ENCODE measurements around the gene ZNF304.

The ZNF304 gene

GRCh38 chr19:57350877-57351805 lies at the start of gene ZNF304:
Gene ZNF304, plus strand, starts transcription at chr19:57351271. Its CDS starts 394 bp downstream, at chr19:57351665.
- DNase-seq = peak; percentile 89 to 99 (median 97)
- intact Hi-C loops (cut with DNase I) = loop anchor here (5.0 kb wide), 1 partner anchor 34 kb away; no protein-coding TSS in a partner anchor

- intact Hi-C loops (cut with DNase I) = no loop called here
- peak in 5 of 42 donors; percentile 28 to 67 (median 36) for DNase-seq
These were observed 49.0 kb upstream of the ZNF304 start for GRCh38 chr19:57302020-57302465.

- no peak for DNase-seq
- intact Hi-C loops (cut with DNase I) = no loop called here
These were observed 48.2 kb upstream of the ZNF304 start for GRCh38 chr19:57302727-57303401.

- intact Hi-C loops (cut with DNase I) = no loop called here
- no peak for DNase-seq
These were observed 46.0 kb upstream of the ZNF304 start for GRCh38 chr19:57305056-57305455.

- intact Hi-C loops (cut with DNase I) = no loop called here
- DNase-seq = no peak
These were observed 42.6 kb upstream of the ZNF304 start for GRCh38 chr19:57308514-57308913.

- no peak for DNase-seq
- intact Hi-C loops (cut with DNase I) = no loop called here
These were observed 40.3 kb upstream of the ZNF304 start for GRCh38 chr19:57310792-57311191.

GRCh38 chr19:57314146-57314545 lies 36.9 kb upstream of the ZNF304 start:
- no peak for DNase-seq
- intact Hi-C loops (cut with DNase I) = no loop called here

GRCh38 chr19:57317503-57317902 lies 33.6 kb upstream of the ZNF304 start:
- intact Hi-C loops (cut with DNase I) = loop anchor here (5.0 kb wide), 1 partner anchor 35 kb away; the partner anchor contains the start of gene ZNF304

GRCh38 chr19:57319869-57320179 lies 31.2 kb upstream of the ZNF304 start:
- intact Hi-C loops (cut with DNase I) = loop anchor here (5.0 kb wide), 2 partner anchors 32 to 42 kb away; partner anchors contain the start of genes TRAPPC2B, ZNF304 and ZNF547
- DNase-seq = no peak

More at GRCh38 chr19:57317503-57317902, 33.6 kb upstream of the ZNF304 start:
- peak in 21 of 42 donors; percentile 3 to 47 (median 19) for DNase-seq

GRCh38 chr19:57320180-57321084 lies 30.6 kb upstream of the ZNF304 start, which contains the start of gene ZNF543:
Gene ZNF543, plus strand, starts transcription at chr19:57320472. Its CDS starts 382 bp downstream, at chr19:57320854.
- peak; percentile 94 to 99 (median 98) for DNase-seq
- intact Hi-C loops (cut with DNase I) = loop anchor here (5.0 kb wide), 1 partner anchor 42 kb away; the partner anchor contains the start of genes TRAPPC2B and ZNF547

- intact Hi-C loops (cut with DNase I) = loop anchor here (5.0 kb wide), 1 partner anchor 41 kb away; the partner anchor contains the start of genes TRAPPC2B and ZNF547
- DNase-seq = no peak
These were observed 30.0 kb upstream of the ZNF304 start for GRCh38 chr19:57321116-57321515.

- no peak for DNase-seq
- intact Hi-C loops (cut with DNase I) = loop anchor here (5.0 kb wide), 1 partner anchor 41 kb away; the partner anchor contains the start of genes TRAPPC2B and ZNF547
These were observed 29.3 kb upstream of the ZNF304 start for GRCh38 chr19:57321751-57322150.

- intact Hi-C loops (cut with DNase I) = loop anchor here (5.0 kb wide), 1 partner anchor 37 kb away; the partner anchor contains the start of genes TRAPPC2B and ZNF547
- no peak for DNase-seq
These were observed 26.1 kb upstream of the ZNF304 start for GRCh38 chr19:57324992-57325391.

GRCh38 chr19:57327993-57328392 lies 23.1 kb upstream of the ZNF304 start:
- no peak for DNase-seq
- intact Hi-C loops (cut with DNase I) = no loop called here

GRCh38 chr19:57334191-57334590 lies 16.9 kb upstream of the ZNF304 start:
- no peak for DNase-seq
- intact Hi-C loops (cut with DNase I) = no loop called here

- intact Hi-C loops (cut with DNase I) = no loop called here
These were observed 12.2 kb upstream of the ZNF304 start for GRCh38 chr19:57338877-57339276.

GRCh38 chr19:57342582-57342981 lies 8.5 kb upstream of the ZNF304 start:
- intact Hi-C loops (cut with DNase I) = no loop called here

More at GRCh38 chr19:57338877-57339276, 12.2 kb upstream of the ZNF304 start:
- DNase-seq = no peak

GRCh38 chr19:57348136-57348535 lies 2.9 kb upstream of the ZNF304 start:
- intact Hi-C loops (cut with DNase I) = no loop called here
- DNase-seq = peak in 1 of 42 donors; percentile 9

More at GRCh38 chr19:57342582-57342981, 8.5 kb upstream of the ZNF304 start:
- no peak for DNase-seq
